HG02571 (cell line): ENCODE data around the gene SLC37A3.
"Not testable (repeated sequence)": the region's sequence is repeated elsewhere in the genome, so short reads cannot be mapped to it uniquely, and the experiment has no call there.

Source experiments
- ATAC-seq: cut with Tn5 transposase; IDR thresholded peaks from one replicate; pipeline ENCODE4 v1.9.1; 2021; ENCODE audit warnings: mild to moderate bottlenecking, moderate library complexity; ENCODE audit not compliant: unreplicated experiment

SLC37A3 gene

DNA sequence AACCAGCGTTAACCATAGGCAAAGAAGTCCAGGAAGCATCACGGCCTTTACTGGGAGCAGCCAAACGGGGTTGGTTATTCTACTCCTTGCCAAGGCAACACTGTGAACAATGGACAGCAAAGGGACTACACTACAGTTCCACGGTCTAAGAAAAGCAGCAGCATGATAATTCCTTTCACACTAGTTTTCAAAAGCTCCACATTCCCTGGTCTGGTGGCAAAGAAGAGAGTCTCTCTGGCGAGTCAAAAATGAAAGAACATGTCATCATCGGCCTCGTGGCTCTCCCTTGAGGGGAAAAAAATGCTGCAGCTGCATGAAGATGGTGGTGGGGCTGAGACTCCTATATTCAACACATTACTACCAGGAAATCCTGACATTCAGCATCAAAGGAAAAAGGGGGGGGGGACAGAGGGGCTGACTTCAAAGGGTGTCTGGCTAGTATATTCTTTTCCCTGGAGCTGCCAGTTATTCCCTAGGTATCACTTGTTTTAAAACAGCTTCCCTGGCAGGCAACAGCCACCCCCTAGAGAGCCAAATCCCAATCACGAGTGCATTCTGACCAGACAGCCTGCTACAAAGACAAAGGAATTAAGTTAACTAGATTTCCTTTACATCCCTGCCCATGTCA, 49.1 kb downstream of the SLC37A3 start:
- no peak for ATAC-seq

DNA sequence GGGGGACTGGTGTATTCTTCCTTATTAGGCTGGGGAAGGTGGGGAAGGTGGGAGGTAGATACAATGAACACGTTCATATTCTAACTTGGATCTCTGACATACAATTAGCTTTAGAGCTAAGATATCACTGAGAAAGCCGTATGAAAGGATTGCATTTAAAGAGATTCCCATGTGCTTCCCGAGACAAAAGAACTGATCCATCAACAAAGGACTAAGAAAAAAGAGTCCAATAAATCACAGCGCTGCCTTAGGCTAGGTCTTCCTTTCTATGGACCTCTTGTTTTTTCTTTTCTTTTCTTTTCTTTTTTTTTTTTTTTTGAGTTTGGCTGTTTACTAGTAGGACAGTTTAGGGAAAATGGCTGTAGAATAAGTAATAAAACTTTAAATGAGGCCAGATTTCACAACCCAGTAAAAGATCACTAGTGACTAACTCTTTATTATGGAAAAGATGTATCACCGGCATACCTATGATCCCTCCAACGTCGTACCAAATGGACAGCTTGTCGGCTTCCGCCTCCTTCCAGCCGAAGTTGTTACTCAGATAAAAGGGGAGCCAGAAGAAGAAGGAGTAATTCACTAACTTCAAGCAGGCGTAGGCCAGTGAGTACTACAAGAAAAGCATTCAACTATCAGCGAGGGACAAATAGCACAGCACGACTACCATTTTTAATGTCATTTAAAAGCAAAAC, 50.0 kb downstream of the SLC37A3 start:
- ATAC-seq: no peak

DNA sequence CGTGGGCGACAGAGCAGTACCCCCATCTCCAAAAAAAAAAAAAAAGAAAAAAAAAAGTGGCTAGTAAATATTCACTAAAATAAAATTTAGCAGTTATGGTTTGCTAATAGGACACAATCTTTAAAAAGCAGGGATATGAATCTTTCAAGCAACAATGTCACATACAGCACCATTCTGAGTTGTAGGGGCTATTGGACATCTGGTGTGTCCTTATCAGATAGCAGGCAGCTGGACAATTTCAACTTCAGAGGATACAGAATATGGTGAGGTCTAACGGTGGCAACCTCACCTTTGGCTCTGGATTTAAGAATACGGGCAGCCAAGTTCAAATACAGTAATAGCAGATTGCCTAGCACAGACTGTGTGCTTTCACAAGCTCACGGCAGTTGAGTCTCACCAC, 51.1 kb downstream of the SLC37A3 start:
- ATAC-seq: no peak

DNA sequence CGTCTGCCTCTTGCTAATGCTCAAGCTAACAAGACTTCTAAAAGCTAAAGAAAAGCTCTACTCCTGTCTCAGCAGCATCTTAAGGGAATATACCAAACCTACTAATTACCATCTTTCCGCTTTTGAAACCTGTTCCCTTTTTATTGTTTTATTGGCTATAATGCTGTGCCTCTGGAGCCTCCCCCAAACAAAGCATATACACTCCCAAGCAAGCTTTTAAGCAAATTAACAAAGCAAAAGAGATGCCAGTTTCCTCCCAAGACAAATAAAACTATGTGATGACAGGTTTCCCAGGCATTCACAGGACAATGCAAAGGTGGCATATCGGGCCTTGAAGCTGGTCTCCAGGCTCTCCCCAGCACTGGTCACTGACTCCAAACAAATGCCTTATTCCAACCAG, 52.9 kb downstream of the SLC37A3 start:
- no peak for ATAC-seq

DNA sequence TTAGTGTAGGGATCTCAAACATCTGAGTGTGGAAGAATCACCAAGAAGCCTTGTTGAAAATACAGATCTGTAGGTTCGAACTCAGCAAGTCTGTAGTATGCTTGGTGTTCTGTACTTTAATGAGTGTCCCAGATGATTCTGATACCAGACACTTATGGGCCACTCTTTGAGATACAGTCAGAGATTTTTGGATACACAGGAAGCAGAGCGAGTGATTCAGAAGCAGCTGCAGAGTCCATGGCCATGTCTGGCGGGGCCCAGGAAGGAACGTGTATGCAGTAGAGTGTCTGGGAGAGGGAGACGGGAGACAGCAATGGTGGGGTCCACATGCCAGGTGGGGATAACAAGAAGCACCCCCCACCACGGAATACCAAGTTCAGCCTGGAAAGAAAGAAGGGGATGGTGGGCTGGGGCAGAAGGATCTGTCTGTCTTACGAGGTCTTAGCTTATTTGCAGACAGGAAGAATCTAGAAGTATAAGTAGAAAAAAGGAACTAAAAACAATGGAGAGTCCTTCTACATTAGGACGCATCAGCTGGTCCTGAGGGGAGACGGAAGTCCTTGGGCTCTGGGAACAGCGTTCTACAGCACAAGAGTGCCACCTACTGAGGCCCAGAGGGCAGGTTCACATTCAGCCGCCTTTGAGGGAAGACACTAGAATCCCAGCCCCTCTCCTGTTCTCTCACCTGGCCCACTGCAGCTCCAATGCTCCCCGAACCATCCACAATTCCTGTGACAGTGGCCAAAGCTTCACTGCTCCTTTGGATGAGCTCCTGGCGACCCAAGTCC, 55.4 kb downstream of the SLC37A3 start:
- no peak for ATAC-seq

DNA sequence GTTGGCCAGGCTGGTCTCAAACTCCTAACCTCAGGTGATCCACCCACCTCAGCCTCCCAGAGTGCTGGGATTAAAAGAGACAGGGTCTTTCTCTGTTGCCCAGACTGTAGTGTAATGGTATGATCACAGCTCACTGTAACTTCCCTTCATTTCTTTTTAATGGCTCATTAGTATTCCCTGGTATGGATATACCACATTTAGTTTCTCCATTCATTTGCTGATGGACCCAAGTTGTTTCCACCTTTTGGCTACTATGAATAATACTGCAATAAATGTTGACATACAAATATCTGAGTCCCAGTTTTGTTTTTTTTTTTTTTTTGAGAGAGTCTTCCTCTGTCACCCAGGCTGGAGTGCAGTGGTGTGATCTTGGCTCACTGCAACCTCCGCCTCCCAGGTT, 59.4 kb downstream of the SLC37A3 start:
- not testable (repeated sequence) for ATAC-seq

DNA sequence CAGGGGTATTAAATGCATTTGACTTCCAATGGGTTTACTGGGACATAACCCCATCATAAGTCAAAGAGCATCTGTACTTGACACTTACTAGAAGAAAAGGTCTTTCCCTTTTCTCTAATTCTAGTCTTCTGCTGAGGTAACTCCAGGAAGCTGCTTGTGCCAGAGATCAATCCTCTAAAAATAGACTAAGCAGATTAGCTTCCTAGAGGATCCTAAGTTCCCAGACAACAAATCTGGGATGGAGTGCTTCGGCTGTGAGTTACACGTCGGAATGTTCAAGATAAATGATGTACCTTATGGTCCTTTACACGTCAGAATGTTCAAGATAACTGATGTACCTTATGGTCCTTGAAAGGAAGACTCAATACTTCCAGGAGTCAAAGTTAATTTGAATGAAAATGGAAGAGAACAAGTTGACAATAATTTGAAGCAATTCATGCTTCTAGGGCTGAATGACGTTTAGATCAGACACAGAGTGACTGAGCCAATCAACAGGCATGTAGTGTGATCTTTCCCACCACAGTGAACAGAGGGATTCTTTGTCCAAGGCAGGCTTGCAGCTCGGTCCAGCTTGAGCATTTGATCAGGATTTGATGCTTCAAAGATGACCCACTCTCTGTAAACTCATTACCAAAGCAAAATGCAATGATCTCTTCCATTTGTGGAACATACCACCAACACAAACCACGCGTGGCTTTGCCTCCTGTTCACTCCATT, 63.8 kb downstream of the SLC37A3 start:
- no peak for ATAC-seq

- no peak for ATAC-seq
These were observed 64.6 kb downstream of the SLC37A3 start for GRCh38 chr7:140333686-140334085.

GRCh38 chr7:140333223-140333622, 65.1 kb downstream of the SLC37A3 start:
- ATAC-seq: no peak

DNA sequence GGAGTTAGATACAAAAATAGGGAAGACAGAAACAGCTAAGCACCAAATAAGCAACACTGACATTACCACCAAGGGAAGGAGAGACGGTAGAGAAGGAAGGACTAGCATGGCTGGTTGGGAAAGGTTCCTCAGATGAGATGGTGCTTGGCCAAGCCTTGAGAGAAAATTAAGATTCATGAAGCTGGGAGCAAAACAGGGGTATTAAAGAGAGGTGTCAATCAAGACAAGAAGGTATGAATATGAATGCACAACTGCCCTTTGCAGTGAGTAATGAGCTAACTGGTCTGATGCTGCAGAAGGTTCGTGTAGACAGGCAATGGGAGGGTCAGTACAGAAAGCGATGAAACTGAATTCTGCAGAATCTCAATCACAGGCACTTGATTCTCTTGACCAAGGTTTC, 67.7 kb downstream of the SLC37A3 start:
- no peak for ATAC-seq

GRCh38 chr7:140330128-140330527, 68.2 kb downstream of the SLC37A3 start:
- ATAC-seq: no peak

- ATAC-seq: no peak
These were observed 71.1 kb downstream of the SLC37A3 start for GRCh38 chr7:140327261-140327661.

DNA sequence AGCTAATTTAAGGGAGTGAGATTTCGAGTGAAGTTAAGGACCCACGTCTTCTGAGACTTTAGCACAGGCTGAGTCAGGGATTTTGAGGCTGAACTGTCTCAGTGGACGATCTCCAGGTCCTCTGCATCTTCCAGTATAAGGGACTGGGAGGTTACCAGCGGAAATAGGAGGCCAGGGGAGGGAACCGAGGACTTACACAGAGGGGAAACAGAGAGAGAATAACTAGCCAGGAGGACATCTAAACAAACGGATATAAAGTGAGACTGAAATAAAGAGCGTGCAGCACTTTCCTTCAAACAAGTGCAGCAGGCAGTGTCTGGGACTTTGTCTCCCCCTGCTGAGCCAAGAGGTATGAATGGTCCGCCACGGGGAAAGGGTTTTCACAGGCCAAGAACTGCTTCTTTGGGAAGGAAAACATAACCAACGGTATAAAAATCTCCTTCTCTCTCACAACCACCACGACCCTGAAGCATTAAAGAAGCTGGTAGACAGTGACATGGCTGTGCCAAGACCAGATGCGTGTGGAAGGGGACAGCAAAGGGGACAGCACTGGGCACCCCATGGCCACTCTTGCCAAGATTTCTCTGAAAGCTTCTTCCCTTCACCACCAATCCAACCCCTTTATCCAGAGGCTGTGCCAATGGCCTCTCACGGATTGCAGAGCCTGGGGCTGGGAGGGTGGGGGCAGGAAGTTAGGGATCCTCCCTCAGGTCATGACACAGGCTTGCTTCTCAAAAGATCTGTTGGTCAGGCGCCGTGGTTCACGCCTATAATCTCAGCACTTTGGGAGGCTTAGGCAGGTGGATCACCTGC, 72.0 kb downstream of the SLC37A3 start:
- no peak for ATAC-seq

DNA sequence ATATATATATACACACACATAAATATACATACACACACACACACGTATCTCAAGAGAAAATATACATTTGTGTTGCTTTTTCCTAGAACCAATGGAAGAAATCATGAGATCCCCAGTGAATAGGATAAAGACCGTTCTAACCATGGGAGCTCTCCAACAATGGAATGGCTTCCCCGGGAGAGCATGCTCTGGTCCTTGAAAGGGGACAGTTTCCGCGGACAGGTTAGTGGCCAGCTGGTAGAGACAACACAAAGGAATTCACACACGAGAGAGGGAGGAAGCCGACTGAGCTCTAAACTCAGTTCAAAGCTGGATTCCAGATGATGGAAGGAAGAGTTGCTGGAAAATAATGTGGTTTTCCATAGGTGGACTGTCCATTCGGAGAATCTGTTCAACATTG, 72.7 kb downstream of the SLC37A3 start:
- ATAC-seq: no peak

DNA sequence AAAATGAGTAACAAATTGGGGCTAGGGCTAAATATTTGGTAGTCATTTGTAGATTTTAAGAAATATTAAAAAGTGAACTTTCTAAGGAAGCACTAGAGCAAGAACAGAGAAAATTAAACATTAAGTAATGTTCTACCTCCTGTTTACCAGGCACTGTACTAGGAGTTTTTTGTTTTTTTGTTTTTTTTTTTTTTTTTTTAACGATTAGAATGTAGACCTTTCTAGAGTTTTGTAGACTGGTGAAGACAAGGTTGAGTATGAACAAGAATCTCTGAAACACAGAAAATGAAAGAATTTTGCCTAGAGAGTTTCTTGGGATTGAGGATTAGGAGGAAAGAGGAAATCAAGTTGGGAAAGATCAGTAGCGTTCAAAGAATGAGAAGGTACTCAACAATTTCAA, 73.6 kb downstream of the SLC37A3 start:
- no peak for ATAC-seq

- no peak for ATAC-seq
These were observed 75.6 kb downstream of the SLC37A3 start for GRCh38 chr7:140322759-140323158.

GRCh38 chr7:140320078-140320477, 78.3 kb downstream of the SLC37A3 start:
- not testable (repeated sequence) for ATAC-seq

DNA sequence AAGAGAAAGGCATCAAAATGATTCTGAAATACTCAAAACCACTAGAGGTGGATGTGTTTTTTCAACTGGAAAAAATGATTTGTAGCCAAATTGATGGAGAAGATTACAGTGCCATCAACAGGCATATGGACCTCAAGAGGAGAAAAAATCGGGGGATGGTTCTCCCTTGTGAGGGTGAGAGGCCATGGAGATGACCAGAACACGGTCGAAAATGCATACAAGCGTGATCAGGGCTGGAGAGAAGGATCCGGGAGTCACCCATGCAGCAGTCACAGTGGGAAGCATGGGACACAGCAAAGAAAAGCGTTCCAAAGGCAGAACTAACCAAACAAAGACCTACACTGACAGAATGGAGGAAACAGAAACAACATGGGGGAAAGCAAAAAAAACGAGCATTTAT, 80.3 kb downstream of the SLC37A3 start:
- no peak for ATAC-seq

- no peak for ATAC-seq
These were observed 80.7 kb downstream of the SLC37A3 start for GRCh38 chr7:140317597-140317996.

- ATAC-seq: no peak
These were observed 82.1 kb downstream of the SLC37A3 start for GRCh38 chr7:140316165-140316661.
